ENCODE measurements around the gene TCP11L1.

- TF ChIP-seq POLR2AphosphoS5 (IDR thresholded peaks at IDR 0.05; ENCODE audit: insufficient read depth in 1 of 2, low read depth in 1 of 2) (no peak), CTCF (IDR thresholded peaks at IDR 0.05) (no peak), POLR2A (IDR thresholded peaks at IDR 0.05) (no peak)
Measured at GRCh38 chr11:33094157-33094556, 54.8 kb downstream of the TCP11L1 start.

Measured in vagina (tissue), 2 donors.